IMR-90 (cell line): Measurements from ENCODE around the gene NFRKB. TPM values are rescaled to one million over a fixed set of nuclear protein-coding genes. Genes with fewer than 3 reads are reported as not detected.

ENCODE experiments used
- ATAC-seq: fragments of 200-7000 bp; cut with Tn5 transposase; 2 replicates; pipeline ENCODE4 v1.9.1; 2020; ENCODE audit warnings: low read depth, mild to moderate bottlenecking, moderate library complexity
- BruUV-seq: library from RNA; stranded (reverse); fragments of 400-500 nt; replicated peaks from 2 replicates; lab custom pipeline; 2021; lab: Mats Ljungman, UMichigan
- CTCF ChIA-PET: fragments of 300-600 bp; formaldehyde crosslinking; extraction: SDS; loops from one replicate; lab custom pipeline; 2021; ENCODE audit warnings: antibody characterized with exemption; lab: Yijun Ruan, JAX
- POLR2A ChIA-PET: fragments of 300-600 bp; sonication (Branson Sonifier 250); formaldehyde crosslinking; loops from one replicate; lab custom pipeline; 2022; ENCODE audit warnings: antibody characterized with exemption; ENCODE audit not compliant: unreplicated experiment; lab: Charles Lee
- DNase-seq: peaks from one replicate; pipeline ENCODE4 v3.0.0; 2013
- H2AFZ ChIP-seq: replicated peaks from 2 replicates; pipeline ENCODE3; 2013; ENCODE audit warnings: low read length, mild to moderate bottlenecking; ENCODE audit not compliant: poor library complexity
- H2AK5ac ChIP-seq: 2 replicates; pipeline ENCODE4 v1.6.1; 2013; ENCODE audit warnings: low read depth, low read length, inconsistent platforms
- H2AK9ac ChIP-seq: replicated peaks from 2 replicates; pipeline ENCODE3; 2013; ENCODE audit warnings: mild to moderate bottlenecking, low read depth, low read length, moderate library complexity; ENCODE audit not compliant: poor library complexity
- H2BK120ac ChIP-seq: 2 replicates; pipeline ENCODE4 v1.6.1; 2013; ENCODE audit warnings: low read depth, low read length, inconsistent platforms
- H2BK15ac ChIP-seq: 3 replicates; pipeline ENCODE4 v1.6.1; 2013; ENCODE audit warnings: low read depth, low read length, inconsistent platforms
- H2BK20ac ChIP-seq: 2 replicates; pipeline ENCODE4 v1.6.1; 2013; ENCODE audit warnings: low read depth, mild to moderate bottlenecking, inconsistent platforms, low read length, moderate library complexity
- H2BK5ac ChIP-seq: 2 replicates; pipeline ENCODE4 v1.6.1; 2013; ENCODE audit warnings: mild to moderate bottlenecking, low read depth, low read length, inconsistent platforms; ENCODE audit not compliant: poor library complexity, severe bottlenecking
- H3K14ac ChIP-seq: replicated peaks from 2 replicates; pipeline ENCODE4 v1.6.1; 2013; ENCODE audit warnings: low read depth, low read length, inconsistent platforms
- H3K18ac ChIP-seq: 2 replicates; pipeline ENCODE4 v1.6.1; 2013; ENCODE audit warnings: low read depth, low read length, control low read depth
- H3K23ac ChIP-seq: 2 replicates; pipeline ENCODE4 v1.6.1; 2013; ENCODE audit warnings: low read depth, low read length, inconsistent platforms
- H3K27ac ChIP-seq: 2 replicates; pipeline ENCODE4 v1.5.1; 2013; ENCODE audit warnings: mild to moderate bottlenecking, control low read depth, low read length; ENCODE audit not compliant: insufficient read depth
- H3K27me3 ChIP-seq: 2 replicates; pipeline ENCODE4 v1.6.1; 2013; ENCODE audit warnings: low read length; ENCODE audit not compliant: control insufficient read depth, insufficient read depth
- H3K36me3 ChIP-seq: 2 replicates; pipeline ENCODE4 v1.6.1; 2013; ENCODE audit warnings: low read length, mixed read lengths; ENCODE audit not compliant: control insufficient read depth, insufficient read depth
- H3K4ac ChIP-seq: 2 replicates; pipeline ENCODE4 v1.6.1; 2013; ENCODE audit warnings: low read depth, low read length, inconsistent platforms
- H3K4me1 ChIP-seq: 2 replicates; pipeline ENCODE4 v1.6.1; 2013; ENCODE audit warnings: low read length, mixed read lengths; ENCODE audit not compliant: control insufficient read depth, insufficient read depth
- H3K4me2 ChIP-seq: 2 replicates; pipeline ENCODE4 v1.6.1; 2013; ENCODE audit warnings: low read depth, mild to moderate bottlenecking, control low read depth, low read length, moderate library complexity
- H3K4me3 ChIP-seq: 2 replicates; pipeline ENCODE4 v1.5.1; 2013; ENCODE audit warnings: low read depth, mild to moderate bottlenecking, control low read depth, low read length, moderate library complexity; ENCODE audit not compliant: insufficient read depth
- H3K56ac ChIP-seq: 2 replicates; pipeline ENCODE4 v1.6.1; 2013; ENCODE audit warnings: low read length, inconsistent platforms; ENCODE audit not compliant: insufficient read depth; ENCODE audit errors: extremely low read depth
- H3K79me1 ChIP-seq, 2 experiments: 2 replicates each; pipeline ENCODE4 v1.6.1; 2013; ENCODE audit warnings: low read length in 2 of 2, inconsistent platforms in 1 of 2, low read depth in 1 of 2
- H3K9ac ChIP-seq: 2 replicates; pipeline ENCODE4 v1.6.1; 2013; ENCODE audit warnings: low read depth, low read length, control low read depth
- H3K9me1 ChIP-seq: 2 replicates; pipeline ENCODE4 v1.6.1; 2013; ENCODE audit warnings: low read length, inconsistent platforms; ENCODE audit not compliant: insufficient read depth
- H3K9me3 ChIP-seq: 2 replicates; pipeline ENCODE4 v1.6.1; 2013; ENCODE audit warnings: low read length; ENCODE audit not compliant: control insufficient read depth, insufficient read depth
- H4K20me1 ChIP-seq: 2 replicates; pipeline ENCODE4 v1.6.1; 2013; ENCODE audit warnings: low read length, inconsistent platforms; ENCODE audit not compliant: insufficient read depth
- H4K5ac ChIP-seq: 2 replicates; pipeline ENCODE4 v1.6.1; 2013; ENCODE audit warnings: mild to moderate bottlenecking, low read depth, low read length, control low read depth
- H4K8ac ChIP-seq, 2 experiments: 2 replicates each; pipeline ENCODE4 v1.6.1; 2013; ENCODE audit warnings: low read depth in 2 of 2, low read length in 2 of 2, control low read depth in 1 of 2, inconsistent platforms in 1 of 2
- H4K91ac ChIP-seq: 2 replicates; pipeline ENCODE4 v1.6.1; 2013; ENCODE audit warnings: low read depth, low read length, inconsistent platforms; ENCODE audit not compliant: insufficient read depth
- BHLHE40 ChIP-seq: fragments of 150-350 bp; IDR thresholded peaks from 2 replicates; pipeline ENCODE4 v1.6.1; 2016; ENCODE audit warnings: mild to moderate bottlenecking, low read depth, low read length
- CEBPB ChIP-seq: IDR thresholded peaks from 2 replicates; pipeline ENCODE4 v1.6.1; 2012; ENCODE audit warnings: low read depth, low read length, improper control_type of control experiment
- FOS ChIP-seq: fragments of 150-350 bp; IDR thresholded peaks from 2 replicates; pipeline ENCODE4 v1.6.1; 2016; ENCODE audit warnings: low read depth, low read length
- MAFK ChIP-seq: IDR thresholded peaks from 2 replicates; pipeline ENCODE4 v1.6.1; 2012; ENCODE audit warnings: low read depth, low read length, improper control_type of control experiment
- MAZ ChIP-seq: IDR thresholded peaks from 2 replicates; pipeline ENCODE4 v1.6.1; 2012; ENCODE audit warnings: low read depth, mild to moderate bottlenecking, low read length, improper control_type of control experiment, moderate library complexity, borderline replicate concordance
- NFE2L2 ChIP-seq: fragments of 150-350 bp; IDR thresholded peaks from 2 replicates; pipeline ENCODE4 v1.6.1; 2016; ENCODE audit warnings: low read depth, mild to moderate bottlenecking, low read length
- RAD21 ChIP-seq: IDR thresholded peaks from 2 replicates; pipeline ENCODE4 v1.6.1; 2012; ENCODE audit warnings: low read length, improper control_type of control experiment
- RCOR1 ChIP-seq: IDR thresholded peaks from 2 replicates; pipeline ENCODE4 v1.6.1; 2012; ENCODE audit warnings: mild to moderate bottlenecking, low read length, improper control_type of control experiment; ENCODE audit not compliant: insufficient replicate concordance
- RFX5 ChIP-seq: IDR thresholded peaks from 2 replicates; pipeline ENCODE4 v1.8.0; 2012; ENCODE audit warnings: low read depth, mild to moderate bottlenecking, low read length, moderate library complexity
- WGBS, 2 experiments: methylation state at CpG; one replicate each; pipeline versions ENCODE4 v1.1.5 to v1.1.7; 2013; ENCODE audit warnings: missing lambda C conversion rate in 2 of 2; ENCODE audit not compliant: insufficient read length in 1 of 2; ENCODE audit errors: extremely low coverage in 2 of 2; 5-methylcytosine and 5-hydroxymethylcytosine counted together
- dilution Hi-C: fragments of 300-500 bp; cut with HindIII; formaldehyde crosslinking; loops from one replicate; pipeline ENCODE4 v1.14.3; 2018; ENCODE audit warnings: low sequenced_read_pairs; ENCODE audit not compliant: unreplicated experiment
- in situ Hi-C: fragments of 300-500 bp; cut with MboI; formaldehyde crosslinking; loops from 3 replicates; pipeline ENCODE4 v1.14.3; 2019; ENCODE audit warnings: low sequenced_read_pairs, inconsistent platforms, mixed read lengths
- intact Hi-C: fragments of 100-400 bp; cut with micrococcal nuclease; formaldehyde crosslinking; loops from 2 replicates; pipeline ENCODE4 v1.10.0; 2022
- polyA plus RNA-seq, 3 experiments: library from polyadenylated mRNA; depleted of rRNA; stranded (reverse); fragments of >200 nt; gene quantifications; 2 replicates each; pipeline ENCODE4 v1.2.3, GENCODE V29; 2012; ENCODE audit warnings: low replicate concordance in 1 of 3
- total RNA-seq: library from RNA; depleted of rRNA; stranded (reverse); fragments of >200 nt; gene quantifications from 2 replicates; pipeline ENCODE4 v1.2.3, GENCODE V29; 2012
- TF ChIP-seq, protein P1 (sequence below): fragments of 150-350 bp; IDR thresholded peaks from 2 replicates; pipeline ENCODE4 v1.6.1; 2017; ENCODE audit warnings: mild to moderate bottlenecking, antibody characterized with exemption, low read length, low read depth
- TF ChIP-seq, protein P2 (sequence below): fragments of 150-350 bp; IDR thresholded peaks from 2 replicates; pipeline ENCODE4 v1.6.1; 2016; ENCODE audit warnings: low read depth, mild to moderate bottlenecking, low read length, moderate library complexity, borderline replicate concordance

The NFRKB gene
- total and polyA plus RNA-seq, 2 of the 4 experiments (the other 2 are of a cell fraction), result 15.2 to 28.9 TPM

DNA sequence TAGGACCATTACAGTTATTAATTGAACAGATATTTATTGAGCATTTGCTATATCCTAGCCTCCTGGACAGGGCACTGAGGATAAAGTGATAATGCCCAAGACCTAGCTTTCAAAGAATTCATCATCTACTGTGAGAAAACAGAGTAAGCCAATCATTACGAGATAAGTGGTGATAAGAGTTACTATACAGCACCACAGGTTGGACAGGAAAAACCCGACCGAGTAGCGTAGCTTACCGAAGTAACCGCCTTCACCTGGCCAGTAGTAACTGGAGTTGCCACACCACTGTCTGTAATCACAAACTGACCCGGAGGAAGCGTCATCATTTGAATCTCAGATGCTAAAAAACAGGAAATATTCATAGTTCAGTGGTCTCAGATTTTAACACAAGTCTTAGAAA, 10.0 kb upstream of the NFRKB start:
- CTCF ChIA-PET, result interaction anchor here (0.6 kb wide), 1 partner anchor 1002 kb away, joined by 3 read pairs; no protein-coding TSS in a partner anchor
- no peaks in the 10 kb centered on the region for H3K27me3 ChIP-seq
- no peak overlapping the region for H2BK120ac ChIP-seq

More for the DNA sequence above, 10.0 kb upstream of the NFRKB start:
- H3K4me3 ChIP-seq, result no peak overlapping the region
- no peaks in the 10 kb centered on the region; a peak in 1 of 4 replicates for H3K79me1 ChIP-seq
- no peak overlapping the region for H3K14ac ChIP-seq
- no peak overlapping the region for H3K56ac ChIP-seq
- H3K9ac ChIP-seq, result no peak overlapping the region
- no peaks in the 10 kb centered on the region for H3K4me1 ChIP-seq
- peaks cover 22% of the 10 kb centered on the region for H3K36me3 ChIP-seq
- H2BK15ac ChIP-seq, result no peak overlapping the region
- H4K5ac ChIP-seq, result no peak overlapping the region
- H3K23ac ChIP-seq, result no peak overlapping the region
- dilution Hi-C loops, result no loop called here
- no peak overlapping the region for H3K4me2 ChIP-seq
- POLR2A ChIA-PET, result no interaction called here
- H3K9me3 ChIP-seq, result no peaks in the 10 kb centered on the region
- intact Hi-C loops, result no loop called here
- no peak overlapping the region for H3K4ac ChIP-seq
- H2AK9ac ChIP-seq, result no peak overlapping the region
- H2BK5ac ChIP-seq, result no peak overlapping the region
- in situ Hi-C loops, result no loop called here
- H4K91ac ChIP-seq, result no peak overlapping the region
- TF ChIP-seq BHLHE40 (no peak), MAFK (no peak), RAD21 (no peak), RCOR1 (no peak), NFE2L2 (no peak), MAZ (no peak), FOS (no peak), RFX5 (no peak), CEBPB (no peak)
- TF ChIP-seq, protein P1, sequence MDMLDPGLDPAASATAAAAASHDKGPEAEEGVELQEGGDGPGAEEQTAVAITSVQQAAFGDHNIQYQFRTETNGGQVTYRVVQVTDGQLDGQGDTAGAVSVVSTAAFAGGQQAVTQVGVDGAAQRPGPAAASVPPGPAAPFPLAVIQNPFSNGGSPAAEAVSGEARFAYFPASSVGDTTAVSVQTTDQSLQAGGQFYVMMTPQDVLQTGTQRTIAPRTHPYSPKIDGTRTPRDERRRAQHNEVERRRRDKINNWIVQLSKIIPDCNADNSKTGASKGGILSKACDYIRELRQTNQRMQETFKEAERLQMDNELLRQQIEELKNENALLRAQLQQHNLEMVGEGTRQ, result no peak
- TF ChIP-seq, protein P2, sequence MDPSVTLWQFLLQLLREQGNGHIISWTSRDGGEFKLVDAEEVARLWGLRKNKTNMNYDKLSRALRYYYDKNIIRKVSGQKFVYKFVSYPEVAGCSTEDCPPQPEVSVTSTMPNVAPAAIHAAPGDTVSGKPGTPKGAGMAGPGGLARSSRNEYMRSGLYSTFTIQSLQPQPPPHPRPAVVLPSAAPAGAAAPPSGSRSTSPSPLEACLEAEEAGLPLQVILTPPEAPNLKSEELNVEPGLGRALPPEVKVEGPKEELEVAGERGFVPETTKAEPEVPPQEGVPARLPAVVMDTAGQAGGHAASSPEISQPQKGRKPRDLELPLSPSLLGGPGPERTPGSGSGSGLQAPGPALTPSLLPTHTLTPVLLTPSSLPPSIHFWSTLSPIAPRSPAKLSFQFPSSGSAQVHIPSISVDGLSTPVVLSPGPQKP, result no peak
- H4K8ac ChIP-seq, result no peak overlapping the region
- ATAC-seq (no peak), DNase-seq (no peak)
- no peak overlapping the region for H2AK5ac ChIP-seq
- no peak overlapping the region for H3K27ac ChIP-seq
- 97% methylated on average over 6 of the region's 8 CpGs; no CpG with 5 or more reads in 1 of the 2 experiments for WGBS, 2 experiments
- H4K20me1 ChIP-seq, result no peaks in the 10 kb centered on the region
- no peaks in the 10 kb centered on the region for H3K9me1 ChIP-seq
- H2BK20ac ChIP-seq, result no peak overlapping the region
- H2AFZ ChIP-seq, result no peak overlapping the region
- no peak overlapping the region for H3K18ac ChIP-seq
- no TSS peak for BruUV-seq
